Panc1 (cell line): ENCODE results near the gene PPP1R7. TPM values are rescaled to one million over a fixed set of nuclear protein-coding genes. Genes with fewer than 3 reads are reported as not detected.

Experiments used
- ATAC-seq: fragments of 200-7000 bp; cut with Tn5 transposase; 2 replicates; pipeline ENCODE4 v1.9.1; 2020; ENCODE audit warnings: mild to moderate bottlenecking, moderate library complexity
- BruUV-seq: library from RNA; stranded (reverse); fragments of 400-500 nt; replicated peaks from 2 replicates; lab custom pipeline; 2021; lab: Mats Ljungman, UMichigan
- CTCF ChIA-PET: fragments of 300-600 bp; sonication (Branson Sonifier 250); formaldehyde crosslinking; loops from one replicate; lab custom pipeline; 2022; ENCODE audit warnings: antibody characterized with exemption; lab: Charles Lee
- POLR2A ChIA-PET: fragments of 300-600 bp; sonication (Branson Sonifier 250); formaldehyde crosslinking; loops from one replicate; lab custom pipeline; 2022; ENCODE audit warnings: antibody characterized with exemption; lab: Charles Lee
- DNase-seq: peaks from one replicate; pipeline ENCODE4 v3.0.0-alpha.2; 2010; ENCODE audit warnings: low read depth, low spot score
- H3K27ac ChIP-seq: 2 replicates; pipeline ENCODE4 v1.5.1; 2011; ENCODE audit warnings: mild to moderate bottlenecking, low read length, inconsistent platforms
- H3K27me3 ChIP-seq: fragments of 200-500 bp; sonication (Bioruptor generic); 2 replicates; pipeline ENCODE4 v1.6.0; 2014; ENCODE audit warnings: low read length, inconsistent platforms; ENCODE audit not compliant: control insufficient read depth, insufficient read depth
- H3K36me3 ChIP-seq: fragments of 200-500 bp; sonication (Bioruptor generic); 2 replicates; pipeline ENCODE4 v1.5.1; 2014; ENCODE audit warnings: inconsistent platforms, mild to moderate bottlenecking, low read length, moderate library complexity; ENCODE audit not compliant: control insufficient read depth, insufficient read depth
- H3K4me1 ChIP-seq: 2 replicates; pipeline ENCODE4 v1.5.1; 2011; ENCODE audit warnings: inconsistent platforms, mild to moderate bottlenecking, low read length, moderate library complexity; ENCODE audit not compliant: control insufficient read depth, insufficient read depth
- H3K4me3 ChIP-seq, 2 experiments: 2 replicates each; pipeline ENCODE4 v1.5.1; 2011 to 2012; ENCODE audit warnings: low read depth in 2 of 2, low read length in 2 of 2, mild to moderate bottlenecking in 2 of 2, inconsistent platforms in 1 of 2, moderate library complexity in 1 of 2
- H3K9me3 ChIP-seq: fragments of 200-500 bp; sonication (Bioruptor generic); 2 replicates; pipeline ENCODE4 v1.5.1; 2014; ENCODE audit warnings: low read depth, mild to moderate bottlenecking, inconsistent platforms, low read length, moderate library complexity; ENCODE audit not compliant: control insufficient read depth, insufficient read depth
- CTCF ChIP-seq: fragments of 450-650 bp; IDR thresholded peaks from 2 replicates; pipeline ENCODE4 v1.5.1; 2017; ENCODE audit warnings: mild to moderate bottlenecking
- POLR2AphosphoS5 ChIP-seq: IDR thresholded peaks from 2 replicates; pipeline ENCODE4 v1.6.1; 2012; ENCODE audit warnings: mild to moderate bottlenecking, low read depth, low read length, moderate library complexity
- REST ChIP-seq, 2 experiments: IDR thresholded peaks; 2 replicates each; pipeline ENCODE4 v1.6.1; 2011 to 2012; ENCODE audit warnings: low read depth in 2 of 2, control low read depth in 1 of 2, low read length in 1 of 2, mild to moderate bottlenecking in 1 of 2, moderate library complexity in 1 of 2; ENCODE audit not compliant: insufficient read depth in 1 of 2
- SIN3A ChIP-seq: IDR thresholded peaks from 2 replicates; pipeline ENCODE4 v1.6.1; 2012; ENCODE audit warnings: low read depth, mild to moderate bottlenecking, low read length, moderate library complexity, borderline replicate concordance; ENCODE audit not compliant: insufficient read depth
- TCF7L2 ChIP-seq: IDR thresholded peaks from 2 replicates; pipeline ENCODE4 v1.6.1; 2011; ENCODE audit warnings: mild to moderate bottlenecking, low read depth, low read length, inconsistent platforms
- in situ Hi-C: cut with HindIII; loops from 2 replicates; pipeline ENCODE4 v1.10.0; 2016; ENCODE audit warnings: low sequenced_read_pairs, low pct_unique_long_range_greater_than_20kb
- intact Hi-C: fragments of 100-400 bp; cut with micrococcal nuclease; formaldehyde crosslinking; loops from one replicate; pipeline ENCODE4 v1.10.0; 2022; ENCODE audit not compliant: unreplicated experiment
- total RNA-seq: library from RNA; stranded (reverse); gene quantifications from one replicate; pipeline ENCODE4 v1.2.1, GENCODE V29; 2021; ENCODE audit not compliant: unreplicated experiment

The PPP1R7 gene
- total RNA-seq, 1 experiment from 2014 or later = 64.2 TPM

- no peak for DNase-seq
- in situ Hi-C loops (no loop called here), intact Hi-C loops (no loop called here)
- POLR2A ChIA-PET = no interaction called here
- Histone ChIP-seq H3K4me3 (no peak overlapping the region), H3K27ac (no peak overlapping the region), H3K4me1 (no peaks in the 10 kb centered on the region; the same call in 1 of the 2 replicates), H3K27me3 (no peaks in the 10 kb centered on the region), H3K9me3 (no peaks in the 10 kb centered on the region), H3K36me3 (peaks cover 13% of the 10 kb centered on the region)
- CTCF ChIA-PET = no interaction called here
- no TSS peak for BruUV-seq
- TF ChIP-seq CTCF (no peak), SIN3A (no peak), POLR2AphosphoS5 (no peak), REST (IDR thresholded peaks at IDR 0.05; ENCODE audit: insufficient read depth in 1 of 2, low read depth in 2 of 2, low read length in 1 of 2) (no peak), TCF7L2 (no peak)
- no peak for ATAC-seq
Observed at GRCh38 chr2:241230435-241230834, 80.2 kb downstream of the PPP1R7 start.

GRCh38 chr2:241232736-241233575 is 82.7 kb downstream of the PPP1R7 start:
- ChIA-PET POLR2A (interaction anchor here (0.5 to 0.6 kb wide), 2 partner anchors 50 to 128 kb away, joined by 3 to 7 read pairs; no protein-coding TSS in a partner anchor), CTCF (no interaction called here)
- no peak overlapping the region for H3K4me3 ChIP-seq
- intact Hi-C loops = no loop called here
- H3K27ac ChIP-seq = no peak overlapping the region
- no peaks in the 10 kb centered on the region for H3K27me3 ChIP-seq
- TF ChIP-seq TCF7L2 (no peak), POLR2AphosphoS5 (no peak), CTCF (no peak), REST (IDR thresholded peaks at IDR 0.05; ENCODE audit: insufficient read depth in 1 of 2, low read depth in 2 of 2, low read length in 1 of 2) (no peak), SIN3A (no peak)
- DNase-seq (no peak), ATAC-seq (no peak)
- peaks cover 21% of the 10 kb centered on the region for H3K36me3 ChIP-seq
- in situ Hi-C loops = no loop called here
- no peaks in the 10 kb centered on the region for H3K4me1 ChIP-seq
- no peaks in the 10 kb centered on the region for H3K9me3 ChIP-seq
- no TSS peak for BruUV-seq
